Breast epithelium (tissue), 3 donors: ENCODE data around the gene AGAP1.
A peak's percentile ranks its signal among the peaks of the same experiment; 100 is the strongest.

Experiments used
- CTCF ChIP-seq, 3 donors: fragments of 450-650 bp; IDR thresholded peaks; one replicate each; pipeline ENCODE4 v1.5.1; 2016 to 2017; ENCODE audit warnings: antibody characterized with exemption in 3 of 3, mild to moderate bottlenecking in 3 of 3, moderate library complexity in 3 of 3
- POLR2A ChIP-seq: fragments of 450-650 bp; IDR thresholded peaks from one replicate; pipeline ENCODE4 v1.6.1; 2016; ENCODE audit warnings: antibody characterized with exemption, mild to moderate bottlenecking, moderate library complexity
- POLR2AphosphoS5 ChIP-seq, 3 donors: sonication (generic); formaldehyde crosslinking; IDR thresholded peaks; one replicate each; pipeline ENCODE4 v1.6.1; 2017; ENCODE audit warnings: antibody characterized with exemption in 3 of 3

GRCh38 chr2:235568431-235568830 lies 74.6 kb downstream of the AGAP1 start:
- TF ChIP-seq CTCF (IDR thresholded peaks at IDR 0.05), result no peak
- no peak for TF ChIP-seq POLR2A
- peak in 1 of 3 donors; percentile 31 for TF ChIP-seq POLR2AphosphoS5 (IDR thresholded peaks at IDR 0.05)
